T-cell (primary cell): ENCODE measurements around the gene APBB2. TPM values are rescaled to one million over a fixed set of nuclear protein-coding genes. Genes with fewer than 3 reads are reported as not detected.

Experiments
- ATAC-seq, 4 experiments: fragments of 200-7000 bp in 3 of 4; fragments of 150-1000 bp in 1 of 4; cut with Tn5 transposase; replicated peaks in 1 of 4; 1 replicate in 3 of 4; 2 replicates in 1 of 4; pipeline ENCODE4 v1.10.0; 2021; ENCODE audit warnings: moderate library complexity in 3 of 4, mild to moderate bottlenecking in 2 of 4, moderate number of reproducible peaks in 1 of 4
- CTCF ChIA-PET, 2 donors: fragments of 300-600 bp; sonication (Branson Sonifier 250); formaldehyde crosslinking; loops; one replicate each; lab custom pipeline; 2022; ENCODE audit warnings: antibody characterized with exemption in 2 of 2; lab: Charles Lee
- POLR2A ChIA-PET, 2 donors: fragments of 300-600 bp; sonication (Branson Sonifier 250); formaldehyde crosslinking; loops; one replicate each; lab custom pipeline; 2022; ENCODE audit warnings: antibody characterized with exemption in 2 of 2; lab: Charles Lee
- DNase-seq, 35 experiments: peaks; one replicate each; pipeline versions ENCODE4 v3.0.0 to v3.0.0-alpha.2; 2013 to 2023
- H3K27ac ChIP-seq: one replicate; pipeline ENCODE4 v1.5.1; 2013; ENCODE audit warnings: low read length
- H3K27me3 ChIP-seq, 2 experiments: replicated peaks in 1 of 2; 1 replicate in 1 of 2; 2 replicates in 1 of 2; pipeline versions ENCODE4 v1.6.1 to v1.7.0; 2013; ENCODE audit warnings: low read length in 1 of 2, mixed read lengths in 1 of 2; ENCODE audit not compliant: control insufficient read depth in 2 of 2, insufficient read depth in 2 of 2; ENCODE audit errors: extremely low read depth in 1 of 2
- H3K36me3 ChIP-seq, 2 donors: 1 replicate in 1 of 2; 2 replicates in 1 of 2; pipeline versions ENCODE4 v1.6.1 to v1.7.0; 2013; ENCODE audit warnings: low read length in 1 of 2; ENCODE audit not compliant: control insufficient read depth in 2 of 2, insufficient read depth in 1 of 2; ENCODE audit errors: extremely low read depth in 1 of 2
- H3K4me1 ChIP-seq, 2 experiments: 1 replicate in 1 of 2; 2 replicates in 1 of 2; pipeline versions ENCODE4 v1.6.1 to v1.7.0; 2013; ENCODE audit warnings: low read length in 2 of 2, mixed read lengths in 1 of 2; ENCODE audit not compliant: insufficient read depth in 2 of 2, control insufficient read depth in 1 of 2; ENCODE audit errors: extremely low read depth in 1 of 2
- H3K4me3 ChIP-seq, 2 donors: 1 replicate in 1 of 2; 2 replicates in 1 of 2; pipeline versions ENCODE4 v1.5.1 to v1.7.0; 2013; ENCODE audit warnings: mild to moderate bottlenecking in 2 of 2, low read length in 1 of 2, moderate library complexity in 1 of 2; ENCODE audit not compliant: control insufficient read depth in 1 of 2; ENCODE audit errors: extremely low read depth in 1 of 2
- H3K9me3 ChIP-seq: 2 replicates; pipeline ENCODE4 v1.7.0; 2013
- H3K27ac Mint-ChIP-seq, 2 donors: one replicate each; pipeline ENCODE4 v1.8.0; 2020 to 2021; ENCODE audit warnings: mild to moderate bottlenecking in 2 of 2, mixed read lengths in 2 of 2
- H3K27me3 Mint-ChIP-seq, 2 donors: one replicate each; pipeline ENCODE4 v1.8.0; 2021 to 2022; ENCODE audit warnings: mixed read lengths in 2 of 2
- H3K36me3 Mint-ChIP-seq: one replicate; pipeline ENCODE4 v1.8.0; 2021; ENCODE audit warnings: mixed read lengths
- H3K4me1 Mint-ChIP-seq, 3 donors: one replicate each; pipeline ENCODE4 v1.8.0; 2020 to 2022; ENCODE audit warnings: mixed read lengths in 3 of 3, mild to moderate bottlenecking in 1 of 3
- H3K4me3 Mint-ChIP-seq, 3 donors: one replicate each; pipeline ENCODE4 v1.8.0; 2020 to 2022; ENCODE audit warnings: mild to moderate bottlenecking in 3 of 3, mixed read lengths in 3 of 3, moderate library complexity in 3 of 3
- H3K9me3 Mint-ChIP-seq, 3 donors: one replicate each; pipeline ENCODE4 v1.8.0; 2020 to 2022; ENCODE audit warnings: mixed read lengths in 3 of 3
- WGBS: methylation state at CpG from one replicate; pipeline ENCODE4 v1.1.5; 2013; ENCODE audit warnings: missing lambda C conversion rate; ENCODE audit not compliant: insufficient coverage; 5-methylcytosine and 5-hydroxymethylcytosine counted together
- total RNA-seq, 35 experiments: library from RNA in 6 of 35; stranded (reverse) in 6 of 35; fragments of 120-200 nt in 1 of 35; gene quantifications; one replicate each; pipeline versions ENCODE4 v1.2.1 to v1.2.4 and lab custom pipeline; 2013 to 2026

The APBB2 gene
- total RNA-seq, 5 donors from 2014 or later (not counting 1 experiment from before 2014, with no cell fraction given): 0.23 to 1.6 (median 0.70) TPM

DNA sequence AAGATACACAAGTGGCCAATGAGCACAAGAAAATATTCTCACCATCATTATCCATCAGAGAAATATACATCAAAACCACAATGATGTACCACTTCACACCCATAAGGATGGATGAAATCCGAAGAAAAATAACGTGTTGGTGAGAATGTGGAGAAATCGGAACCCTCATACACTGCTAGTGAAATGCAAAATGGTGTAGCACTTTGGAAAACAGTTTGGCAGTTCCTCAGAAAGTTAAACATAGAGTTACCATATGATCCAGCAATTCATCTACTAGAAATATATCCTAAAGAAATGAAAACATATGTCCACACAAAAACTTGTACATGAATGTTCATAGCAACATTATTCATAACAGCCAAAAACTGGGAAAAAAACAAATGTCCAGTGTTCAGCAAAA lies 18.5 kb upstream of the APBB2 start:
- no CpG with 5 or more reads among the region's 3 CpGs for WGBS
- Mint-ChIP-seq H3K4me1 (no peaks in the 10 kb centered on the region), H3K9me3 (no peaks in the 10 kb centered on the region), H3K4me3 (no peak overlapping the region), H3K27me3 (peaks cover 3 to 12% of the 10 kb centered on the region in 2 donors), H3K36me3 (no peaks in the 10 kb centered on the region), H3K27ac (no peak overlapping the region)
- ChIA-PET POLR2A (no interaction called here), CTCF (interaction anchor here in 1 of 2 donors (0.6 kb wide), 1 partner anchor 339 kb away, joined by 4 read pairs; no protein-coding TSS in a partner anchor)
- ATAC-seq: no peak
- Histone ChIP-seq H3K27ac (no peak overlapping the region), H3K27me3 (no peaks in the 10 kb centered on the region), H3K4me3 (no peak overlapping the region), H3K9me3 (no peaks in the 10 kb centered on the region), H3K4me1 (no peaks in the 10 kb centered on the region), H3K36me3 (no peaks in the 10 kb centered on the region)
- DNase-seq: no peak

- DNase-seq: no peak
- no peaks in the 10 kb centered on the region for H3K4me1 Mint-ChIP-seq
- peaks cover 7 to 15% of the 10 kb centered on the region in 2 donors for H3K27me3 Mint-ChIP-seq
- H3K9me3 ChIP-seq: no peaks in the 10 kb centered on the region
- H3K4me3 Mint-ChIP-seq: no peak overlapping the region
- H3K36me3 ChIP-seq: no peaks in the 10 kb centered on the region
- ChIA-PET POLR2A (no interaction called here), CTCF (no interaction called here)
- no peak overlapping the region for H3K27ac Mint-ChIP-seq
- H3K36me3 Mint-ChIP-seq: no peaks in the 10 kb centered on the region
- H3K9me3 Mint-ChIP-seq: no peaks in the 10 kb centered on the region
- H3K4me3 ChIP-seq: no peak overlapping the region
- WGBS: 79% methylated on average over 3 of the region's 5 CpGs
- no peak for ATAC-seq
- no peak overlapping the region for H3K27ac ChIP-seq
- H3K4me1 ChIP-seq: no peaks in the 10 kb centered on the region
- H3K27me3 ChIP-seq: peaks cover 0 to 3% of the 10 kb centered on the region in 2 experiments
Observed at GRCh38 chr4:41232406-41232805, 18.1 kb upstream of the APBB2 start.

DNA sequence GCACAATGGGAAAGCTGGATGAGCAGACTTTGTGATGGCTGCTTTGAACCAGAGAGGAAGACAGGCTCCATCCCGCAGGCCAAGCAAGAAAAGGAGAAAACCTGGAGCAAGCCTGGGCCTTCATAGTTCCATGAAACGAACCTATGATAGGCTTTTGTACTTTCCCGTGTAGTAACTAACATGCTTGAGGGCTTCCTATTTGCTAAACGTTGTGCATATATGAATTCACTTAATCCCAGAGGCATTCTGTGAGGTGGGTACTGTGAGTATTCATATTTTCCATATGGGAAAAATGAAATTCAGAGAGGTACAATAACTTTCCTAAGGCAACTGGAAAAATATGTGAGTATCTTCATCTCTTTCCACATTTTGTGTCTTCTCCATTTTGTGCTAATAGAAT lies 13.6 kb upstream of the APBB2 start:
- Mint-ChIP-seq H3K36me3 (no peaks in the 10 kb centered on the region), H3K27ac (no peak overlapping the region), H3K4me3 (no peak overlapping the region), H3K9me3 (no peaks in the 10 kb centered on the region), H3K27me3 (peaks cover 14 to 26% of the 10 kb centered on the region in 2 donors), H3K4me1 (no peaks in the 10 kb centered on the region)
- H3K27me3 ChIP-seq: peaks cover 0 to 3% of the 10 kb centered on the region in 2 experiments
- ChIA-PET POLR2A (no interaction called here), CTCF (no interaction called here)
- H3K4me1 ChIP-seq: no peaks in the 10 kb centered on the region
- no peak for ATAC-seq
- no peaks in the 10 kb centered on the region for H3K9me3 ChIP-seq
- DNase-seq: no peak
- H3K27ac ChIP-seq: no peak overlapping the region
- 78% methylated on average over 2 of the region's 4 CpGs for WGBS
- H3K4me3 ChIP-seq: no peak overlapping the region
- H3K36me3 ChIP-seq: no peaks in the 10 kb centered on the region

- ChIA-PET POLR2A (no interaction called here), CTCF (no interaction called here)
- Mint-ChIP-seq H3K27me3 (peaks cover 30 to 41% of the 10 kb centered on the region in 2 donors), H3K4me1 (peaks cover 0 to under 1% (median 0%) of the 10 kb centered on the region in 3 donors), H3K27ac (no peak overlapping the region), H3K36me3 (no peaks in the 10 kb centered on the region), H3K4me3 (no peak overlapping the region), H3K9me3 (no peaks in the 10 kb centered on the region)
- Histone ChIP-seq H3K9me3 (no peaks in the 10 kb centered on the region), H3K27ac (no peak overlapping the region), H3K4me1 (no peaks in the 10 kb centered on the region), H3K4me3 (no peak overlapping the region), H3K36me3 (no peaks in the 10 kb centered on the region), H3K27me3 (peaks cover 3 to 9% of the 10 kb centered on the region in 2 experiments)
- 92% methylated on average over 2 of the region's 4 CpGs for WGBS
- no peak for ATAC-seq
- DNase-seq: no peak
Observed at GRCh38 chr4:41221850-41222645, 7.7 kb upstream of the APBB2 start.

DNA sequence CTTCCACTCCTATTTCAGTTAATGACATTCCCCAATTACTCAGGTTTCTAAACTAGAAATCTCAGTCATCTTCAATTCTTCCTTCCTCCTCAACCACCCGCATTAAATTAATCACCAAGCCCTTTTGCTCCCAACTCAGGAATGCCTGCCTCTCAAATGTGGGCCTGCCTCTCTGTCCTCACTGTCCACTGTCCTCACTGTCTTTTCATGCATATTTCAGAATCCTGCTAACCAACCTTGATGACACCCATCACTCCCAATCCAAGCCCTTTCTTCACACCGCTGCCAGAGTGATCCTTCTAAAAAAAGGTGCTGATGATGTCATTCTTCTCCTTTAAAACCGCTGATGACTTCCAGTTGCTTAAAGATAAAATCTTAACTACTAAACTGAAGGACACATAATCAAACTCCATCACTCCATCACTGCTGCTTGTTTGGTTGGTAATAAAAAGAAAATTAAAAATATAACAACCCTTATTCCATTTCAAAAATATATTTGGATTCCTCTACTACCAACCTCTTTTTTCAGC lies 5.1 kb upstream of the APBB2 start:
- ChIA-PET POLR2A (no interaction called here), CTCF (no interaction called here)
- H3K36me3 Mint-ChIP-seq: no peaks in the 10 kb centered on the region
- Histone ChIP-seq H3K4me1 (peaks cover 4 to 12% of the 10 kb centered on the region in 2 experiments), H3K27me3 (peaks cover 4 to 31% of the 10 kb centered on the region in 2 experiments), H3K9me3 (no peaks in the 10 kb centered on the region), H3K27ac (no peak overlapping the region), H3K36me3 (no peaks in the 10 kb centered on the region), H3K4me3 (no peak overlapping the region)
- no peak overlapping the region for H3K4me3 Mint-ChIP-seq
- no peaks in the 10 kb centered on the region for H3K9me3 Mint-ChIP-seq
- 85% methylated on average over 2 of the region's 3 CpGs for WGBS
- H3K27me3 Mint-ChIP-seq: peaks cover 49% of the 10 kb centered on the region in 2 donors
- ATAC-seq (no peak), DNase-seq (no peak)
- H3K27ac Mint-ChIP-seq: no peak overlapping the region
- peaks cover 0 to 20% (median 14%) of the 10 kb centered on the region in 3 donors for H3K4me1 Mint-ChIP-seq

DNA sequence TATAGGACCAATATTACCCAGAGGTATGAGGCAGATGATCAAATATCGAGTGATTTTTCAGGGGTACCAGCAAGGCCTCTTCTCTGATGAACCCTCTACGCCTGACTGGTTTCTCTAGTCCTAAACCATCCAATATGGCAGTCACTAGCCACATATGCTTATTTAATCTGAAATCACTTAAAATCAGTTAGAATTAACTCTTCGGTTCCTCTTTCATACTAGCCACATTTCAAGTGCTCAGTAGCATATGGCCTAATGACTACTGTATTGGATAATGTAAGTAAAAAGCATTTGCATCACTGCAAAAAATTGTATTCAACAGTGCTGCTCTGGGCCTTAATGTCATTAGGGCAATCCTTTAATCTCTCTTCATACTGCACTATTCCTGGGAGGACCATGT lies 4.4 kb upstream of the APBB2 start:
- DNase-seq (no peak), ATAC-seq (no peak)
- CTCF ChIA-PET: no interaction called here
- H3K4me3 Mint-ChIP-seq: no peak overlapping the region
- peaks cover 4 to 18% of the 10 kb centered on the region in 2 experiments for H3K4me1 ChIP-seq
- WGBS: no CpG with 5 or more reads among the region's 3 CpGs
- peaks cover 48 to 52% of the 10 kb centered on the region in 2 donors for H3K27me3 Mint-ChIP-seq
- POLR2A ChIA-PET: no interaction called here
- no peak overlapping the region for H3K27ac Mint-ChIP-seq
- no peak overlapping the region for H3K4me3 ChIP-seq
- no peaks in the 10 kb centered on the region for H3K36me3 ChIP-seq
- no peaks in the 10 kb centered on the region for H3K9me3 ChIP-seq
- no peaks in the 10 kb centered on the region for H3K36me3 Mint-ChIP-seq
- H3K27me3 ChIP-seq: peaks cover 4 to 37% of the 10 kb centered on the region in 2 experiments
- peaks cover under 1 to 20% (median 14%) of the 10 kb centered on the region in 3 donors for H3K4me1 Mint-ChIP-seq
- H3K27ac ChIP-seq: no peak overlapping the region
- H3K9me3 Mint-ChIP-seq: no peaks in the 10 kb centered on the region
